MCF 10A (cell line): ENCODE data around the gene HCRTR1. TPM values are rescaled to one million over a fixed set of nuclear protein-coding genes. Genes with fewer than 3 reads are reported as not detected.

Experiments used
- BruUV-seq: library from RNA; stranded (reverse); fragments of 400-500 nt; replicated peaks from 2 replicates; lab custom pipeline; 2021; lab: Mats Ljungman, UMichigan
- CTCF ChIA-PET: fragments of 300-600 bp; sonication (Branson Sonifier 250); formaldehyde crosslinking; extraction: SDS; loops from one replicate; lab custom pipeline; 2021; ENCODE audit warnings: antibody characterized with exemption, inconsistent platforms; lab: Yijun Ruan, JAX
- POLR2A ChIA-PET: fragments of 300-600, 350-650 bp; sonication (Branson Sonifier 250); formaldehyde crosslinking; extraction: SDS; loops from one replicate; lab custom pipeline; 2020; ENCODE audit warnings: antibody characterized with exemption, inconsistent platforms; lab: Yijun Ruan, JAX
- DNase-seq: peaks from one replicate; pipeline ENCODE4 v3.0.0-alpha.2; 2018; ENCODE audit not compliant: unreplicated experiment
- H3K27ac Mint-ChIP-seq: one replicate; pipeline ENCODE4 v1.8.0; 2022; ENCODE audit warnings: mild to moderate bottlenecking, low read depth, mixed read lengths; ENCODE audit not compliant: unreplicated experiment
- H3K27me3 Mint-ChIP-seq: one replicate; pipeline ENCODE4 v1.8.0; 2022; ENCODE audit warnings: mixed read lengths; ENCODE audit not compliant: insufficient read depth, unreplicated experiment
- H3K36me3 Mint-ChIP-seq: one replicate; pipeline ENCODE4 v1.8.0; 2022; ENCODE audit warnings: mild to moderate bottlenecking, moderate library complexity, mixed read lengths; ENCODE audit not compliant: insufficient read depth, unreplicated experiment
- H3K4me1 Mint-ChIP-seq: one replicate; pipeline ENCODE4 v1.8.0; 2022; ENCODE audit warnings: mixed read lengths; ENCODE audit not compliant: insufficient read depth, unreplicated experiment
- H3K4me3 Mint-ChIP-seq: one replicate; pipeline ENCODE4 v1.8.0; 2022; ENCODE audit warnings: mild to moderate bottlenecking, moderate library complexity, mixed read lengths; ENCODE audit not compliant: unreplicated experiment
- H3K9me3 Mint-ChIP-seq: one replicate; pipeline ENCODE4 v1.8.0; 2022; ENCODE audit warnings: mixed read lengths; ENCODE audit not compliant: unreplicated experiment
- CTCF ChIP-seq: fragments of 200-600 bp; IDR thresholded peaks from one replicate; pipeline ENCODE4 v1.8.0; 2022; ENCODE audit warnings: antibody characterized with exemption, mild to moderate bottlenecking; ENCODE audit not compliant: unreplicated experiment
- intact Hi-C: fragments of 100-400 bp; cut with micrococcal nuclease; formaldehyde crosslinking; loops from 2 replicates; pipeline ENCODE4 v1.14.1; 2022
- total RNA-seq: library from RNA; stranded (reverse); gene quantifications from 2 replicates; pipeline ENCODE4 v1.2.3, GENCODE V29; 2022

Gene HCRTR1
- total RNA-seq, 1 experiment from 2014 or later, result not detected

GRCh38 chr1:31663622-31664452 lies 46.3 kb downstream of the HCRTR1 start:
- POLR2A ChIA-PET, result interaction anchor here (0.8 to 5.2 kb wide), 2 partner anchors 125 to 300 kb away, joined by 3 to 44 read pairs; no protein-coding TSS in a partner anchor

GRCh38 chr1:31664528-31664927 lies 47.0 kb downstream of the HCRTR1 start:
- no peaks in the 10 kb centered on the region for H3K27me3 Mint-ChIP-seq
- H3K36me3 Mint-ChIP-seq, result peaks cover 14% of the 10 kb centered on the region
- no peak for DNase-seq
- TF ChIP-seq CTCF, result no peak
- BruUV-seq, result no TSS peak
- CTCF ChIA-PET, result interaction anchor here (0.7 to 7.7 kb wide), 21 partner anchors 14 to 391 kb away, joined by 3 to 96 read pairs (median 4); partner anchors contain the start of gene ADGRB2
- no peak overlapping the region for H3K4me3 Mint-ChIP-seq
- POLR2A ChIA-PET, result interaction anchor here (0.6 to 5.2 kb wide), 4 partner anchors 9 to 299 kb away, joined by 3 to 44 read pairs (median 4); no protein-coding TSS in a partner anchor
- no peak overlapping the region for H3K27ac Mint-ChIP-seq
- H3K4me1 Mint-ChIP-seq, result peaks cover 29% of the 10 kb centered on the region
- intact Hi-C loops, result loop anchor here (1.0 to 10.0 kb wide), 3 partner anchors 41 to 300 kb away; no protein-coding TSS in a partner anchor
- H3K9me3 Mint-ChIP-seq, result no peaks in the 10 kb centered on the region

More at GRCh38 chr1:31663622-31664452, 46.3 kb downstream of the HCRTR1 start:
- BruUV-seq, result no TSS peak
- TF ChIP-seq CTCF, result peak; percentile 95
- Mint-ChIP-seq H3K4me1 (peaks cover 24% of the 10 kb centered on the region), H3K27ac (no peak overlapping the region), H3K4me3 (no peak overlapping the region), H3K36me3 (peaks cover 7% of the 10 kb centered on the region), H3K27me3 (no peaks in the 10 kb centered on the region), H3K9me3 (no peaks in the 10 kb centered on the region)
- intact Hi-C loops, result loop anchor here (1.0 to 10.0 kb wide), 3 partner anchors 41 to 301 kb away; no protein-coding TSS in a partner anchor
- CTCF ChIA-PET, result interaction anchor here (0.6 to 7.7 kb wide), 31 partner anchors 13 to 391 kb away, joined by 3 to 96 read pairs (median 4); partner anchors contain the start of genes ADGRB2 and PEF1
- peak; percentile 67 for DNase-seq

GRCh38 chr1:31665234-31665878 lies 47.9 kb downstream of the HCRTR1 start:
- Mint-ChIP-seq H3K9me3 (no peaks in the 10 kb centered on the region), H3K27me3 (no peaks in the 10 kb centered on the region), H3K4me3 (peak overlapping the region; percentile 44), H3K27ac (peak overlapping the region; percentile 67), H3K36me3 (peaks cover 19% of the 10 kb centered on the region), H3K4me1 (peaks cover 38% of the 10 kb centered on the region)
- intact Hi-C loops, result loop anchor here (10.0 kb wide), 1 partner anchor 299 kb away; no protein-coding TSS in a partner anchor
- ChIA-PET CTCF (interaction anchor here (0.5 to 7.7 kb wide), 20 partner anchors 14 to 396 kb away, joined by 3 to 96 read pairs (median 4); no protein-coding TSS in a partner anchor), POLR2A (interaction anchor here (0.6 to 5.2 kb wide), 16 partner anchors 9 to 269 kb away, joined by 3 to 44 read pairs (median 5); partner anchors contain the start of genes COL16A1 and PEF1)
- no TSS peak for BruUV-seq
- no peak for TF ChIP-seq CTCF
- DNase-seq, result no peak
